Inflammatory macrophage (primary cell): ENCODE measurements around the gene SPAG16.
"Not testable (repeated sequence)": the region's sequence is repeated elsewhere in the genome, so short reads cannot be mapped to it uniquely, and the experiment has no call there.

Experiments used
- DNase-seq, 2 donors: peaks; one replicate each; pipeline ENCODE4 v3.0.0-alpha.2; 2020 to 2022

The SPAG16 gene

GRCh38 chr2:213848631-213849030 is 564.4 kb downstream of the SPAG16 start:
- DNase-seq = no peak

GRCh38 chr2:213861638-213862037 is 577.4 kb downstream of the SPAG16 start:
- no peak for DNase-seq

- DNase-seq = no peak
Observed at GRCh38 chr2:213862407-213863076, 578.3 kb downstream of the SPAG16 start.

GRCh38 chr2:213863541-213863940 is 579.3 kb downstream of the SPAG16 start:
- no peak for DNase-seq

- no peak for DNase-seq
Observed at GRCh38 chr2:213868526-213868925, 584.3 kb downstream of the SPAG16 start.

GRCh38 chr2:213885485-213885884 is 601.2 kb downstream of the SPAG16 start:
- no peak for DNase-seq

GRCh38 chr2:213914510-213914909 is 630.2 kb downstream of the SPAG16 start:
- DNase-seq = no peak

GRCh38 chr2:213920014-213920413 is 635.8 kb downstream of the SPAG16 start:
- no peak for DNase-seq

GRCh38 chr2:213923543-213923942 is 639.3 kb downstream of the SPAG16 start:
- DNase-seq = no peak

GRCh38 chr2:213934560-213934959 is 650.3 kb downstream of the SPAG16 start:
- peak; percentile 23 to 43 for DNase-seq

GRCh38 chr2:213958086-213958485 is 673.8 kb downstream of the SPAG16 start:
- DNase-seq = no peak

- no peak for DNase-seq
Observed at GRCh38 chr2:213959589-213959988, 675.3 kb downstream of the SPAG16 start.

- no peak for DNase-seq
Observed at GRCh38 chr2:213971536-213971935, 687.3 kb downstream of the SPAG16 start.

GRCh38 chr2:213980883-213981282 is 696.6 kb downstream of the SPAG16 start:
- DNase-seq = no peak

- no peak for DNase-seq
Observed at GRCh38 chr2:213989207-213989606, 704.9 kb downstream of the SPAG16 start.

- no peak for DNase-seq
Observed at GRCh38 chr2:213991453-213992108, 707.3 kb downstream of the SPAG16 start.

- DNase-seq = no peak
Observed at GRCh38 chr2:213995400-213996105, 711.3 kb downstream of the SPAG16 start.

- DNase-seq = not testable (repeated sequence)
Observed at GRCh38 chr2:213998976-213999375, 714.7 kb downstream of the SPAG16 start.

- no peak for DNase-seq
Observed at GRCh38 chr2:214004463-214004862, 720.2 kb downstream of the SPAG16 start.

GRCh38 chr2:214005337-214005736 is 721.1 kb downstream of the SPAG16 start:
- DNase-seq = no peak

- DNase-seq = no peak
Observed at GRCh38 chr2:214006601-214007000, 722.3 kb downstream of the SPAG16 start.

- DNase-seq = no peak
Observed at GRCh38 chr2:214011676-214012075, 727.4 kb downstream of the SPAG16 start.

GRCh38 chr2:214014551-214015220 is 730.4 kb downstream of the SPAG16 start:
- DNase-seq = no peak
